22Rv1 (cell line): ENCODE data around the gene ACAP2.

Experiments used
- ZFX ChIP-seq: fragments of 450-650 bp; IDR thresholded peaks from 2 replicates; pipeline ENCODE4 v1.6.1; 2017; ENCODE audit warnings: antibody characterized with exemption, borderline replicate concordance
- TF ChIP-seq, protein P1 (sequence below): fragments of 450-650 bp; IDR thresholded peaks from 2 replicates; pipeline ENCODE4 v1.5.1; 2017; ENCODE audit warnings: mild to moderate bottlenecking

DNA sequence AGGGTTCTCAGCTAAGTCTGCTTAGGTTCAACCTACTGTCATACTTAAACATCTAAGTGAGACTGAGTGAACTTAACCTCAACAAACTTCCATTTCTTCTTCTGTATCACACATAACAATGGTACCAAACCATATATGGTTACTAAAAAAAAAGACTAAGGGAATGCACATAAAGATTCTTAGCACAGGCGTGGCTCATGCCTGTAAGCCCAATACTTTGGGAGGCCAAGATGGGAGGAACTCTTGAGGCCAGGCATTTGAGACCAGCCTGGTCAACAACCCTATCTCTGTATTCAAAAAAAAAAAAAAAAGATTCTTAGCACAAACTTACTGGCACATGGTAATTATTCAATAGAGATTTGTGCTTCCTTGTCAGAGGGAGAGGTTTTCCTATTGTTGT is 57.9 kb downstream of the ACAP2 start:
- TF ChIP-seq, protein P1, sequence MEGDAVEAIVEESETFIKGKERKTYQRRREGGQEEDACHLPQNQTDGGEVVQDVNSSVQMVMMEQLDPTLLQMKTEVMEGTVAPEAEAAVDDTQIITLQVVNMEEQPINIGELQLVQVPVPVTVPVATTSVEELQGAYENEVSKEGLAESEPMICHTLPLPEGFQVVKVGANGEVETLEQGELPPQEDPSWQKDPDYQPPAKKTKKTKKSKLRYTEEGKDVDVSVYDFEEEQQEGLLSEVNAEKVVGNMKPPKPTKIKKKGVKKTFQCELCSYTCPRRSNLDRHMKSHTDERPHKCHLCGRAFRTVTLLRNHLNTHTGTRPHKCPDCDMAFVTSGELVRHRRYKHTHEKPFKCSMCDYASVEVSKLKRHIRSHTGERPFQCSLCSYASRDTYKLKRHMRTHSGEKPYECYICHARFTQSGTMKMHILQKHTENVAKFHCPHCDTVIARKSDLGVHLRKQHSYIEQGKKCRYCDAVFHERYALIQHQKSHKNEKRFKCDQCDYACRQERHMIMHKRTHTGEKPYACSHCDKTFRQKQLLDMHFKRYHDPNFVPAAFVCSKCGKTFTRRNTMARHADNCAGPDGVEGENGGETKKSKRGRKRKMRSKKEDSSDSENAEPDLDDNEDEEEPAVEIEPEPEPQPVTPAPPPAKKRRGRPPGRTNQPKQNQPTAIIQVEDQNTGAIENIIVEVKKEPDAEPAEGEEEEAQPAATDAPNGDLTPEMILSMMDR: no peak
- no peak for TF ChIP-seq ZFX
